Measurements from ENCODE around the gene PALB2. TPM values are rescaled to one million over a fixed set of nuclear protein-coding genes. Genes with fewer than 3 reads are reported as not detected.

Gene PALB2
- total and polyA plus RNA-seq, 10 of the 15 experiments (the other 5 are each of a cell fraction or from before 2014, with no cell fraction given): 9.2 to 24.6 (median 17.6) TPM

DNA sequence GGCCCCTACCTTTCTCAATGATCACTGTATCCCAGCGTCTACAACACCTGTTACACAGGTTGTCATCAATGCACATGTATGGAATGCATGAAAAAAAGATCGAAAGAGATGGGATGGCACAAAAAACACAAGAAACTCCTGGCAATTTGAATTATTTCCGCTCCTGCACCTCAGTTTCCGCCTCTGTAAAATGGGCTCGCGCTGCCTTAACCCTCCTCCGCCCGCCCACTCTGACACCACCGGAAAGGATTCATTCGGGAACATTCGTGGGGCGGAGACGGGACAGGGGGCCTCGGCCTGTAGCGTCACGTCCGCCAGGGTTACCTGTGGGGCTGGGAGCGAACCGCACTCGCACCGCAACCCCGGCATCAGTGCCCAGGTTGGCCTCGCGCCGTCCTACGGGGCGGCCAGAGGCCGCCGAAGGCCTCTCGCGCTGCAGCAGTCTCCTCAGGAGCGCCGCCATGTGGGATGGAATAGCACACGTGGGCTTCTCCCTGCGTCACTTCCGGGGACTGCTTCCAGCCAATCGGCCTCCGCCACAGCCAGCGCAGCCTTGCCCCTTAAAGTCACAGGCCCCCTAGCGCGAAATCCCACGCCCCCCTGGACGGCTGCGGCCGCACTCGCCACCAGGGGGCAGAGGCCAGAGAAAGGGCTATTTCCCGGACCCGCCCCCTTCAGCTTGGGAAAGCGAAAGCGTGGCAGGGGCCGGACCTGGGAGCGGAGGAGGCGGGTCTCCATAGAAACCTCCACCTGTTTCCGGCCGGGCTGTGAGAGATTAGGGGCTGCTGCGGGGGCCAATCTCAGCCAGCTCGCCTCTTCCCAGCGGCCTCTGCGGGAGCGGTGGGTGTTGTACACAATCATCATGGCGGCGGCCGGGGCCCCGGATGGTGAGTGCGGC is 84.0 kb downstream of the PALB2 start, which contains the start of the genes EARS2 and UBFD1 (continued):
- TF ChIP-seq MYB (IDR thresholded peaks at IDR 0.05; ENCODE audit: borderline replicate concordance, low read depth, low read length) (0 out of 2 replicates have a peak, but pooled peaks have one; percentile 22), EZH2 (IDR thresholded peaks at IDR 0.05; ENCODE audit: borderline replicate concordance, control insufficient read depth, low read depth, low read length) (no peak), RELA (IDR thresholded peaks at IDR 0.05; ENCODE audit: borderline replicate concordance, partially characterized antibody) (no peak), NBN (IDR thresholded peaks at IDR 0.05) (peak; percentile 84), NR2C2 (IDR thresholded peaks at IDR 0.05; ENCODE audit: borderline replicate concordance, control insufficient read depth, insufficient read length, low read depth) (no peak), NFYB (IDR thresholded peaks at IDR 0.05; ENCODE audit: insufficient read depth, low read depth, low read length) (peak; percentile 70; the same call in 1 of the 2 replicates), PML (IDR thresholded peaks at IDR 0.05; ENCODE audit: low read length) (peak; percentile 83; the same call in 1 of the 2 replicates), RBBP5 (conservative IDR thresholded peaks at IDR 0.05) (no peak), JUND (IDR thresholded peaks at IDR 0.05; ENCODE audit: low read depth, low read length) (0 out of 2 replicates have a peak, but pooled peaks have one; percentile 18), NR2F1 (conservative IDR thresholded peaks at IDR 0.05) (peak; percentile 77), PAX8 (IDR thresholded peaks at IDR 0.05) (no peak), ZNF384 (IDR thresholded peaks at IDR 0.05; ENCODE audit: borderline replicate concordance, low read depth, low read length) (no peak), ZNF622 (IDR thresholded peaks at IDR 0.05) (no peak), ATF7 (IDR thresholded peaks at IDR 0.05; ENCODE audit: low read depth) (peak; percentile 40; the same call in 1 of the 2 replicates), NFIC (IDR thresholded peaks at IDR 0.05; ENCODE audit: low read depth, low read length) (no peak), MTA3 (IDR thresholded peaks at IDR 0.05; ENCODE audit: borderline replicate concordance, low read length) (no peak), SMC3 (IDR thresholded peaks at IDR 0.05; ENCODE audit: borderline replicate concordance, low read length) (peak; percentile 48; the same call in 1 of the 2 replicates), SREBF1 (IDR thresholded peaks at IDR 0.05; ENCODE audit: low read length) (no peak), IKZF1 (conservative IDR thresholded peaks at IDR 0.05) (peak; percentile 88), TBL1XR1 (IDR thresholded peaks at IDR 0.05; ENCODE audit: low read depth, low read length) (no peak)
- TF ChIP-seq, protein P1, sequence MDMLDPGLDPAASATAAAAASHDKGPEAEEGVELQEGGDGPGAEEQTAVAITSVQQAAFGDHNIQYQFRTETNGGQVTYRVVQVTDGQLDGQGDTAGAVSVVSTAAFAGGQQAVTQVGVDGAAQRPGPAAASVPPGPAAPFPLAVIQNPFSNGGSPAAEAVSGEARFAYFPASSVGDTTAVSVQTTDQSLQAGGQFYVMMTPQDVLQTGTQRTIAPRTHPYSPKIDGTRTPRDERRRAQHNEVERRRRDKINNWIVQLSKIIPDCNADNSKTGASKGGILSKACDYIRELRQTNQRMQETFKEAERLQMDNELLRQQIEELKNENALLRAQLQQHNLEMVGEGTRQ (IDR thresholded peaks at IDR 0.05; ENCODE audit: borderline replicate concordance, low read depth, low read length): peak; percentile 89
- TF ChIP-seq, protein P2, sequence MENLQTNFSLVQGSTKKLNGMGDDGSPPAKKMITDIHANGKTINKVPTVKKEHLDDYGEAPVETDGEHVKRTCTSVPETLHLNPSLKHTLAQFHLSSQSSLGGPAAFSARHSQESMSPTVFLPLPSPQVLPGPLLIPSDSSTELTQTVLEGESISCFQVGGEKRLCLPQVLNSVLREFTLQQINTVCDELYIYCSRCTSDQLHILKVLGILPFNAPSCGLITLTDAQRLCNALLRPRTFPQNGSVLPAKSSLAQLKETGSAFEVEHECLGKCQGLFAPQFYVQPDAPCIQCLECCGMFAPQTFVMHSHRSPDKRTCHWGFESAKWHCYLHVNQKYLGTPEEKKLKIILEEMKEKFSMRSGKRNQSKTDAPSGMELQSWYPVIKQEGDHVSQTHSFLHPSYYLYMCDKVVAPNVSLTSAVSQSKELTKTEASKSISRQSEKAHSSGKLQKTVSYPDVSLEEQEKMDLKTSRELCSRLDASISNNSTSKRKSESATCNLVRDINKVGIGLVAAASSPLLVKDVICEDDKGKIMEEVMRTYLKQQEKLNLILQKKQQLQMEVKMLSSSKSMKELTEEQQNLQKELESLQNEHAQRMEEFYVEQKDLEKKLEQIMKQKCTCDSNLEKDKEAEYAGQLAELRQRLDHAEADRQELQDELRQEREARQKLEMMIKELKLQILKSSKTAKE (IDR thresholded peaks at IDR 0.05; ENCODE audit: low read depth, poor library complexity, severe bottlenecking): no peak
- TF ChIP-seq, protein P3, sequence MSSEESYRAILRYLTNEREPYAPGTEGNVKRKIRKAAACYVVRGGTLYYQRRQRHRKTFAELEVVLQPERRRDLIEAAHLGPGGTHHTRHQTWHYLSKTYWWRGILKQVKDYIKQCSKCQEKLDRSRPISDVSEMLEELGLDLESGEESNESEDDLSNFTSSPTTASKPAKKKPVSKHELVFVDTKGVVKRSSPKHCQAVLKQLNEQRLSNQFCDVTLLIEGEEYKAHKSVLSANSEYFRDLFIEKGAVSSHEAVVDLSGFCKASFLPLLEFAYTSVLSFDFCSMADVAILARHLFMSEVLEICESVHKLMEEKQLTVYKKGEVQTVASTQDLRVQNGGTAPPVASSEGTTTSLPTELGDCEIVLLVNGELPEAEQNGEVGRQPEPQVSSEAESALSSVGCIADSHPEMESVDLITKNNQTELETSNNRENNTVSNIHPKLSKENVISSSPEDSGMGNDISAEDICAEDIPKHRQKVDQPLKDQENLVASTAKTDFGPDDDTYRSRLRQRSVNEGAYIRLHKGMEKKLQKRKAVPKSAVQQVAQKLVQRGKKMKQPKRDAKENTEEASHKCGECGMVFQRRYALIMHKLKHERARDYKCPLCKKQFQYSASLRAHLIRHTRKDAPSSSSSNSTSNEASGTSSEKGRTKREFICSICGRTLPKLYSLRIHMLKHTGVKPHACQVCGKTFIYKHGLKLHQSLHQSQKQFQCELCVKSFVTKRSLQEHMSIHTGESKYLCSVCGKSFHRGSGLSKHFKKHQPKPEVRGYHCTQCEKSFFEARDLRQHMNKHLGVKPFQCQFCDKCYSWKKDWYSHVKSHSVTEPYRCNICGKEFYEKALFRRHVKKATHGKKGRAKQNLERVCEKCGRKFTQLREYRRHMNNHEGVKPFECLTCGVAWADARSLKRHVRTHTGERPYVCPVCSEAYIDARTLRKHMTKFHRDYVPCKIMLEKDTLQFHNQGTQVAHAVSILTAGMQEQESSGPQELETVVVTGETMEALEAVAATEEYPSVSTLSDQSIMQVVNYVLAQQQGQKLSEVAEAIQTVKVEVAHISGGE (CRISPR knock-in tag; IDR thresholded peaks at IDR 0.05): no peak
